Lower lobe of right lung (tissue), 2 donors: Measurements from ENCODE around the gene EIF4E3. TPM values are rescaled to one million over a fixed set of nuclear protein-coding genes. Genes with fewer than 3 reads are reported as not detected.

Source experiments
- ATAC-seq, 2 donors: fragments of 200-7000 bp; cut with Tn5 transposase; one replicate each; pipeline ENCODE4 v1.9.1; 2020 to 2022; ENCODE audit warnings: mild to moderate bottlenecking in 2 of 2, moderate library complexity in 2 of 2
- DNase-seq: peaks from one replicate; pipeline ENCODE4 v3.0.0-alpha.2; 2020
- H3K27ac ChIP-seq: fragments of 200-600 bp; one replicate; pipeline ENCODE4 v1.8.0; 2022
- H3K27me3 ChIP-seq: fragments of 200-600 bp; one replicate; pipeline ENCODE4 v1.8.0; 2022; ENCODE audit warnings: low read depth
- H3K36me3 ChIP-seq: fragments of 200-600 bp; one replicate; pipeline ENCODE4 v1.8.0; 2022; ENCODE audit warnings: mild to moderate bottlenecking
- H3K4me1 ChIP-seq: fragments of 200-600 bp; one replicate; pipeline ENCODE4 v1.8.0; 2022
- H3K4me3 ChIP-seq: fragments of 200-600 bp; one replicate; pipeline ENCODE4 v1.8.0; 2022; ENCODE audit warnings: mild to moderate bottlenecking
- H3K9me3 ChIP-seq: fragments of 200-600 bp; one replicate; pipeline ENCODE4 v1.8.0; 2022
- CTCF ChIP-seq: fragments of 200-600 bp; IDR thresholded peaks from one replicate; pipeline ENCODE4 v1.8.0; 2022; ENCODE audit warnings: antibody characterized with exemption, mild to moderate bottlenecking
- intact Hi-C: fragments of 100-400 bp; cut with DNase I; formaldehyde crosslinking; loops from one replicate; pipeline ENCODE4 v1.11.0; 2022
- long read RNA-seq: library from polyadenylated mRNA; unstranded; transcript quantifications from one replicate; pipeline ENCODE4 v2.0.0, GENCODE V29; 2021
- total RNA-seq: library from RNA; stranded (reverse); fragmentation: NEBNext Ultra II Directional; extraction: Animal tissue kit (Norgen Biotek cat#: 25700); gene quantifications from one replicate; pipeline ENCODE4 v1.2.1, GENCODE V29; 2021
- donor health status: DM: no; HTN: yes; CAD: no; lungs with severe emphysema.

EIF4E3 gene
- total RNA-seq = 29.0 TPM
- long read RNA-seq, full-length matches to known transcripts = 72 of 102 reads
- long read RNA-seq, partial matches to known transcripts = 3 of 102 reads
- long read RNA-seq, other reads (novel, unspliced or antisense) = 27 of 102 reads

GRCh38 chr3:71725271-71725991, at the start of gene EIF4E3:
Gene EIF4E3 (minus strand): TSS chr3:71725402. CDS start chr3:71725367, 35 bp downstream.
- no peak for TF ChIP-seq CTCF
- peak within 1 kb of the TSS; percentile 82 for H3K27ac ChIP-seq

DNA sequence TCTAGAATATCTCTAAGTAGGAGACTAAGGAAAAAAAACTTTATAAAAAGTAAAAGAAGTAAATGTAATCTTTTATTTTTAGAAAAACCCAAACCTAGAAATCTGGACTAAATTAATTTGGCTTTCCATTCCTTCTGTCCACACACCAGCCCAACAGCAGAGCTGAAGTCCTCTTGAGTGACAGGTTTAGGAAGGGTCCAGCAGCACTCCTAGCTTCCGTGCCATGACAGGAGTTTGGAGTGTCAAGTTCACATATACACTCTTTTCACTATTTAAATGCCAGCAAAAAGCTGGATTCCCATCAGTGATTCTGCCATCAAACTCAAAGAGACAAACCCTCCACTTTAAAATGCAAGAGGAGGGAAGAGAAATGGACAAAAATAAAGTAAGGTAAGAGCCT, 46.7 kb upstream of the EIF4E3 start:
- ATAC-seq = no peak
- peaks cover 21% of the 10 kb centered on the region for H3K27me3 ChIP-seq
- intact Hi-C loops = no loop called here

More at GRCh38 chr3:71725271-71725991, at the start of gene EIF4E3:
- H3K27me3 ChIP-seq = no peaks in the 10 kb centered on the region
- ATAC-seq = peak; percentile 54 to 74
- no peaks in the 10 kb centered on the region for H3K36me3 ChIP-seq
- peak within 1 kb of the TSS; percentile 85 for H3K4me3 ChIP-seq
- intact Hi-C loops = no loop called here
- peak; percentile 60 for DNase-seq
- no peaks in the 10 kb centered on the region for H3K9me3 ChIP-seq
- peaks cover 17% of the 10 kb centered on the region for H3K4me1 ChIP-seq

DNA sequence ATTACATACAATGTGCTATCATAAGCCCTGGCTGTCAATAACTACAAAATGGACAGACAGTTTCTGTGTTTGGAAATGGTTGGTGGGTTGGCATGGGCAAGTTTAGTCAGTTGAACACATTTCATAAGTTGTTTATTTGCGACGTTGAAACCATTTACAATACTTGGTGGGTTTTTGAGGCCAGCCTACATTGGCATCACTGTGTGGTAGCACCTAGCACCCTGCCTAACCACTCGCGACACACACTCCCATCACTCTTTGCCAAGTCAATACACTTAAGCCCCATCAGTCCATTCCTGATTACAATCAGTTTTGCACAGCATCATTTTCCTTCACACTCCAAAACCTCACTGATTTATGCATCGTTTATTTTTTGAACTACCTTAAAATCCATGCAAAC, 45.9 kb upstream of the EIF4E3 start:
- TF ChIP-seq CTCF = no peak
- no peaks in the 10 kb centered on the region for H3K4me1 ChIP-seq
- H3K4me3 ChIP-seq = no peak overlapping the region
- no peaks in the 10 kb centered on the region for H3K9me3 ChIP-seq
- H3K36me3 ChIP-seq = no peaks in the 10 kb centered on the region
- H3K27ac ChIP-seq = no peak overlapping the region
- DNase-seq (no peak), ATAC-seq (no peak)
- peaks cover 16% of the 10 kb centered on the region for H3K27me3 ChIP-seq
- intact Hi-C loops = no loop called here

More for the DNA sequence above, 46.7 kb upstream of the EIF4E3 start:
- no peaks in the 10 kb centered on the region for H3K9me3 ChIP-seq
- no peaks in the 10 kb centered on the region for H3K4me1 ChIP-seq
- H3K27ac ChIP-seq = no peak overlapping the region
- no peak overlapping the region for H3K4me3 ChIP-seq
- no peak for DNase-seq
- no peak for TF ChIP-seq CTCF
- H3K36me3 ChIP-seq = no peaks in the 10 kb centered on the region

DNA sequence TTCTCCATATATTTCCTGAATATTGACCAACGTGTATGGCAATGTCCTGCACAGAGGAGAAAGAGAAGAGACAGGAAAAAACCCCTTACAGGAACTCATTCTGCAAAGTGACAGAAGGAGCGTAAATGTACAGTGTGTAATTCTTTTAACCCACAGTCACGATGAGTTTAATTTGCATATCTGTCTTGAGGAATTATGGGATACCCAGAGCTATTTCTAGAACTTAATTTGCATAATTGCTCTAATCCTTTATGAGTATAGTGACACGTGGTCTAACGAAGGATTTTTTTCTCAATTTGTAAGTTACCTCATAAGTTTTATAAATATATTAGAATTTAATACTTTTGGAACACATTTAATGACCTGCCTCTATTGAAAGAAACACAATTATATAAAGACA, 38.2 kb upstream of the EIF4E3 start:
- TF ChIP-seq CTCF = no peak

GRCh38 chr3:71760140-71760539, 34.9 kb upstream of the EIF4E3 start:
- no peaks in the 10 kb centered on the region for H3K4me1 ChIP-seq
- DNase-seq = no peak
- intact Hi-C loops = no loop called here
- H3K9me3 ChIP-seq = no peaks in the 10 kb centered on the region
- no peak for TF ChIP-seq CTCF
- no peak overlapping the region for H3K4me3 ChIP-seq
- ATAC-seq = no peak
- H3K27me3 ChIP-seq = peaks cover 25% of the 10 kb centered on the region
- H3K36me3 ChIP-seq = no peaks in the 10 kb centered on the region
- no peak overlapping the region for H3K27ac ChIP-seq

More for the DNA sequence above, 38.2 kb upstream of the EIF4E3 start:
- DNase-seq = no peak
- Histone ChIP-seq H3K9me3 (no peaks in the 10 kb centered on the region), H3K4me3 (no peak overlapping the region), H3K4me1 (no peaks in the 10 kb centered on the region), H3K27me3 (peaks cover 20% of the 10 kb centered on the region), H3K27ac (no peak overlapping the region), H3K36me3 (no peaks in the 10 kb centered on the region)
- ATAC-seq = no peak
- intact Hi-C loops = no loop called here
